Heart left ventricle (tissue), 13 donors: ENCODE data around the gene ATXN7L1.

Experiments
- POLR2A ChIP-seq, 2 donors: fragments of 450-650 bp; IDR thresholded peaks; one replicate each; pipeline ENCODE4 v1.6.1; 2017; ENCODE audit warnings: antibody characterized with exemption in 2 of 2, mild to moderate bottlenecking in 2 of 2, moderate library complexity in 2 of 2
- TF ChIP-seq, protein P1 (sequence below), 12 donors: fragments of 200-600 bp; sonication (generic) in 4 of 12; IDR thresholded peaks; one replicate each; pipeline versions ENCODE4 v1.5.0 to v1.8.0; 2018 to 2022; ENCODE audit warnings: antibody characterized with exemption in 12 of 12, mild to moderate bottlenecking in 5 of 12
- donor health status: ischemic (EF 13 %, LVEDD 7.1; RV severe dilation, severe dysfunction).
- donor health status: DM: no; HTN: yes; CAD: no.
- donor health status: DM: no; HTN: no; CAD: no.
- donor health status: ischemic (EF 25% LVEDD 6.9; RV normal size, moderate dysfunction).
- donor health status: ischemic (EF 25% LVEDD 5.7; RV mildly dilated, moderate dysfunction).
- donor health status: ischemic (EF 35%, LVEDD 5.7; RV mildly dilated, moderate dysfunction).
- donor health status: nonischemic (EF 11% LVEDD 7.7; RV severe dilation, severe dysfunction).
- donor health status: DM: yes; HTN: yes; CAD: no.
- donor health status: PGD.
- donor health status: ischemic (EF 29% LVEDD 5.4; RV normal size, mild dysfunction).
- donor health status: nonischemic (EF 23%, LVEDD 6.1; RV moderate dilation, normal function).

DNA sequence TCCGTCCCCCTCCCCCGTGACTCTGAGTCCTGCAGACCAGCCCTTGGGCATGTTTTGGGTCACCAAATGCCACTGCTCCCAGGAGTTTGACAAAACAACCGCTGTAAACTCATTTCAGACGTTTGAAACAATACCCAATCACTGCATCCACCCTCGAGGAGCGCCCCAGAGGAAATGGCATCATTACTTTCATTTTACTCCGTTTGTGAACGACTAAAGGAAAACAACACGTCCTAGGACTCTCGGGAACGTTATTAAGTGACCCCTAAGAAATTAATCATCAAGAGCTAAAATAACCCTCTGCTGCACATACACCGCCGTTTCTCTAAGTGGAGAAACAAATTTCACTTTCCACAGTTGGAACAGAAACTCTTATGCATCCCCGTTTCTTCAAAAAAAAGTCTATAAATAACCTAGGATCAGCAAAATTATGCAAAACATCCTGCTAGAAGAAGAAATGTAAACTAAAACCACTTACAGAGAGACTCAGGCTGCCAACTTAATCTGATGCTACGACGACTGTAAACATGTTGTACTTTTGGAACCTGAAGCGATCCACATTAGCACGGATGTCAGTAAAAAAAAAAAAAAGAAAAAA, 185.2 kb downstream of the ATXN7L1 start:
- TF ChIP-seq, protein P1, sequence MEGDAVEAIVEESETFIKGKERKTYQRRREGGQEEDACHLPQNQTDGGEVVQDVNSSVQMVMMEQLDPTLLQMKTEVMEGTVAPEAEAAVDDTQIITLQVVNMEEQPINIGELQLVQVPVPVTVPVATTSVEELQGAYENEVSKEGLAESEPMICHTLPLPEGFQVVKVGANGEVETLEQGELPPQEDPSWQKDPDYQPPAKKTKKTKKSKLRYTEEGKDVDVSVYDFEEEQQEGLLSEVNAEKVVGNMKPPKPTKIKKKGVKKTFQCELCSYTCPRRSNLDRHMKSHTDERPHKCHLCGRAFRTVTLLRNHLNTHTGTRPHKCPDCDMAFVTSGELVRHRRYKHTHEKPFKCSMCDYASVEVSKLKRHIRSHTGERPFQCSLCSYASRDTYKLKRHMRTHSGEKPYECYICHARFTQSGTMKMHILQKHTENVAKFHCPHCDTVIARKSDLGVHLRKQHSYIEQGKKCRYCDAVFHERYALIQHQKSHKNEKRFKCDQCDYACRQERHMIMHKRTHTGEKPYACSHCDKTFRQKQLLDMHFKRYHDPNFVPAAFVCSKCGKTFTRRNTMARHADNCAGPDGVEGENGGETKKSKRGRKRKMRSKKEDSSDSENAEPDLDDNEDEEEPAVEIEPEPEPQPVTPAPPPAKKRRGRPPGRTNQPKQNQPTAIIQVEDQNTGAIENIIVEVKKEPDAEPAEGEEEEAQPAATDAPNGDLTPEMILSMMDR (IDR thresholded peaks at IDR 0.05), result no peak
- TF ChIP-seq POLR2A (IDR thresholded peaks at IDR 0.05), result no peak
